IMR-90 (cell line): ENCODE data around the gene RXFP1. TPM values are rescaled to one million over a fixed set of nuclear protein-coding genes. Genes with fewer than 3 reads are reported as not detected.

ENCODE experiments used
- ATAC-seq: fragments of 200-7000 bp; cut with Tn5 transposase; 2 replicates; pipeline ENCODE4 v1.9.1; 2020; ENCODE audit warnings: low read depth, mild to moderate bottlenecking, moderate library complexity
- BruUV-seq: library from RNA; stranded (reverse); fragments of 400-500 nt; replicated peaks from 2 replicates; lab custom pipeline; 2021; lab: Mats Ljungman, UMichigan
- CTCF ChIA-PET: fragments of 300-600 bp; formaldehyde crosslinking; extraction: SDS; loops from one replicate; lab custom pipeline; 2021; ENCODE audit warnings: antibody characterized with exemption; lab: Yijun Ruan, JAX
- POLR2A ChIA-PET: fragments of 300-600 bp; sonication (Branson Sonifier 250); formaldehyde crosslinking; loops from one replicate; lab custom pipeline; 2022; ENCODE audit warnings: antibody characterized with exemption; ENCODE audit not compliant: unreplicated experiment; lab: Charles Lee
- DNase-seq: peaks from one replicate; pipeline ENCODE4 v3.0.0; 2013
- H2AFZ ChIP-seq: replicated peaks from 2 replicates; pipeline ENCODE3; 2013; ENCODE audit warnings: low read length, mild to moderate bottlenecking; ENCODE audit not compliant: poor library complexity
- H2AK5ac ChIP-seq: 2 replicates; pipeline ENCODE4 v1.6.1; 2013; ENCODE audit warnings: low read depth, low read length, inconsistent platforms
- H2AK9ac ChIP-seq: replicated peaks from 2 replicates; pipeline ENCODE3; 2013; ENCODE audit warnings: mild to moderate bottlenecking, low read depth, low read length, moderate library complexity; ENCODE audit not compliant: poor library complexity
- H2BK120ac ChIP-seq: 2 replicates; pipeline ENCODE4 v1.6.1; 2013; ENCODE audit warnings: low read depth, low read length, inconsistent platforms
- H2BK15ac ChIP-seq: 3 replicates; pipeline ENCODE4 v1.6.1; 2013; ENCODE audit warnings: low read depth, low read length, inconsistent platforms
- H2BK20ac ChIP-seq: 2 replicates; pipeline ENCODE4 v1.6.1; 2013; ENCODE audit warnings: low read depth, mild to moderate bottlenecking, inconsistent platforms, low read length, moderate library complexity
- H2BK5ac ChIP-seq: 2 replicates; pipeline ENCODE4 v1.6.1; 2013; ENCODE audit warnings: mild to moderate bottlenecking, low read depth, low read length, inconsistent platforms; ENCODE audit not compliant: poor library complexity, severe bottlenecking
- H3K14ac ChIP-seq: replicated peaks from 2 replicates; pipeline ENCODE4 v1.6.1; 2013; ENCODE audit warnings: low read depth, low read length, inconsistent platforms
- H3K18ac ChIP-seq: 2 replicates; pipeline ENCODE4 v1.6.1; 2013; ENCODE audit warnings: low read depth, low read length, control low read depth
- H3K23ac ChIP-seq: 2 replicates; pipeline ENCODE4 v1.6.1; 2013; ENCODE audit warnings: low read depth, low read length, inconsistent platforms
- H3K27ac ChIP-seq: 2 replicates; pipeline ENCODE4 v1.5.1; 2013; ENCODE audit warnings: mild to moderate bottlenecking, control low read depth, low read length; ENCODE audit not compliant: insufficient read depth
- H3K27me3 ChIP-seq: 2 replicates; pipeline ENCODE4 v1.6.1; 2013; ENCODE audit warnings: low read length; ENCODE audit not compliant: control insufficient read depth, insufficient read depth
- H3K36me3 ChIP-seq: 2 replicates; pipeline ENCODE4 v1.6.1; 2013; ENCODE audit warnings: low read length, mixed read lengths; ENCODE audit not compliant: control insufficient read depth, insufficient read depth
- H3K4ac ChIP-seq: 2 replicates; pipeline ENCODE4 v1.6.1; 2013; ENCODE audit warnings: low read depth, low read length, inconsistent platforms
- H3K4me1 ChIP-seq: 2 replicates; pipeline ENCODE4 v1.6.1; 2013; ENCODE audit warnings: low read length, mixed read lengths; ENCODE audit not compliant: control insufficient read depth, insufficient read depth
- H3K4me2 ChIP-seq: 2 replicates; pipeline ENCODE4 v1.6.1; 2013; ENCODE audit warnings: low read depth, mild to moderate bottlenecking, control low read depth, low read length, moderate library complexity
- H3K4me3 ChIP-seq: 2 replicates; pipeline ENCODE4 v1.5.1; 2013; ENCODE audit warnings: low read depth, mild to moderate bottlenecking, control low read depth, low read length, moderate library complexity; ENCODE audit not compliant: insufficient read depth
- H3K56ac ChIP-seq: 2 replicates; pipeline ENCODE4 v1.6.1; 2013; ENCODE audit warnings: low read length, inconsistent platforms; ENCODE audit not compliant: insufficient read depth; ENCODE audit errors: extremely low read depth
- H3K79me1 ChIP-seq, 2 experiments: 2 replicates each; pipeline ENCODE4 v1.6.1; 2013; ENCODE audit warnings: low read length in 2 of 2, inconsistent platforms in 1 of 2, low read depth in 1 of 2
- H3K9ac ChIP-seq: 2 replicates; pipeline ENCODE4 v1.6.1; 2013; ENCODE audit warnings: low read depth, low read length, control low read depth
- H3K9me1 ChIP-seq: 2 replicates; pipeline ENCODE4 v1.6.1; 2013; ENCODE audit warnings: low read length, inconsistent platforms; ENCODE audit not compliant: insufficient read depth
- H3K9me3 ChIP-seq: 2 replicates; pipeline ENCODE4 v1.6.1; 2013; ENCODE audit warnings: low read length; ENCODE audit not compliant: control insufficient read depth, insufficient read depth
- H4K20me1 ChIP-seq: 2 replicates; pipeline ENCODE4 v1.6.1; 2013; ENCODE audit warnings: low read length, inconsistent platforms; ENCODE audit not compliant: insufficient read depth
- H4K5ac ChIP-seq: 2 replicates; pipeline ENCODE4 v1.6.1; 2013; ENCODE audit warnings: mild to moderate bottlenecking, low read depth, low read length, control low read depth
- H4K8ac ChIP-seq, 2 experiments: 2 replicates each; pipeline ENCODE4 v1.6.1; 2013; ENCODE audit warnings: low read depth in 2 of 2, low read length in 2 of 2, control low read depth in 1 of 2, inconsistent platforms in 1 of 2
- H4K91ac ChIP-seq: 2 replicates; pipeline ENCODE4 v1.6.1; 2013; ENCODE audit warnings: low read depth, low read length, inconsistent platforms; ENCODE audit not compliant: insufficient read depth
- CEBPB ChIP-seq: IDR thresholded peaks from 2 replicates; pipeline ENCODE4 v1.6.1; 2012; ENCODE audit warnings: low read depth, low read length, improper control_type of control experiment
- CHD1 ChIP-seq: IDR thresholded peaks from 2 replicates; pipeline ENCODE4 v1.6.1; 2012; ENCODE audit warnings: low read depth, low read length, improper control_type of control experiment
- FOS ChIP-seq: fragments of 150-350 bp; IDR thresholded peaks from 2 replicates; pipeline ENCODE4 v1.6.1; 2016; ENCODE audit warnings: low read depth, low read length
- WGBS, 2 experiments: methylation state at CpG; one replicate each; pipeline versions ENCODE4 v1.1.5 to v1.1.7; 2013; ENCODE audit warnings: missing lambda C conversion rate in 2 of 2; ENCODE audit not compliant: insufficient read length in 1 of 2; ENCODE audit errors: extremely low coverage in 2 of 2; 5-methylcytosine and 5-hydroxymethylcytosine counted together
- dilution Hi-C: fragments of 300-500 bp; cut with HindIII; formaldehyde crosslinking; loops from one replicate; pipeline ENCODE4 v1.14.3; 2018; ENCODE audit warnings: low sequenced_read_pairs; ENCODE audit not compliant: unreplicated experiment
- in situ Hi-C: fragments of 300-500 bp; cut with MboI; formaldehyde crosslinking; loops from 3 replicates; pipeline ENCODE4 v1.14.3; 2019; ENCODE audit warnings: low sequenced_read_pairs, inconsistent platforms, mixed read lengths
- intact Hi-C: fragments of 100-400 bp; cut with micrococcal nuclease; formaldehyde crosslinking; loops from 2 replicates; pipeline ENCODE4 v1.10.0; 2022
- polyA plus RNA-seq, 3 experiments: library from polyadenylated mRNA; depleted of rRNA; stranded (reverse); fragments of >200 nt; gene quantifications; 2 replicates each; pipeline ENCODE4 v1.2.3, GENCODE V29; 2012; ENCODE audit warnings: low replicate concordance in 1 of 3
- total RNA-seq: library from RNA; depleted of rRNA; stranded (reverse); fragments of >200 nt; gene quantifications from 2 replicates; pipeline ENCODE4 v1.2.3, GENCODE V29; 2012

Gene RXFP1
- total and polyA plus RNA-seq, 2 of the 4 experiments (the other 2 are of a cell fraction) = not detected

GRCh38 chr4:158609116-158609515 is 87.4 kb downstream of the RXFP1 start:
- WGBS, 2 experiments = no CpG with 5 or more reads among the region's 4 CpGs

More at GRCh38 chr4:158609116-158609515, 87.4 kb downstream of the RXFP1 start:
- Histone ChIP-seq H3K9me1 (no peaks in the 10 kb centered on the region), H3K36me3 (no peaks in the 10 kb centered on the region), H4K91ac (no peak overlapping the region), H4K20me1 (no peaks in the 10 kb centered on the region), H3K4me2 (no peak overlapping the region; the same call in 1 of the 2 replicates), H3K27me3 (no peaks in the 10 kb centered on the region), H3K4me3 (no peak overlapping the region), H3K79me1 (no peaks in the 10 kb centered on the region), H2BK5ac (no peak overlapping the region), H4K5ac (no peak overlapping the region), H3K4ac (no peak overlapping the region), H3K27ac (no peak overlapping the region), H2BK20ac (no peak overlapping the region), H3K18ac (no peak overlapping the region), H2BK120ac (no peak overlapping the region), H2AFZ (no peak overlapping the region), H3K4me1 (no peaks in the 10 kb centered on the region), H2AK5ac (no peak overlapping the region), H3K9ac (no peak overlapping the region), H2AK9ac (no peak overlapping the region), H3K14ac (no peak overlapping the region), H3K23ac (no peak overlapping the region), H4K8ac (no peak overlapping the region), H3K56ac (no peak overlapping the region), H3K9me3 (no peaks in the 10 kb centered on the region), H2BK15ac (no peak overlapping the region)
- ChIA-PET POLR2A (no interaction called here), CTCF (interaction anchor here (0.7 kb wide), 1 partner anchor 9 kb away, joined by 3 read pairs; no protein-coding TSS in a partner anchor)
- in situ Hi-C loops (no loop called here), dilution Hi-C loops (no loop called here), intact Hi-C loops (loop anchor here (5.0 kb wide), 1 partner anchor 182 kb away; no protein-coding TSS in a partner anchor)
- BruUV-seq = no TSS peak
- no peak for TF ChIP-seq FOS
- no peak for TF ChIP-seq CHD1
- peak; percentile 41; the same call in 1 of the 2 replicates for TF ChIP-seq CEBPB
- DNase-seq = no peak
- no peak for ATAC-seq
